ENCODE data around the gene SMIM35.
A peak's percentile ranks its signal among the peaks of the same experiment; 100 is the strongest.

The SMIM35 gene

GRCh38 chr11:118108513-118108912 is 21.8 kb upstream of the SMIM35 start:
- no peak for DNase-seq

- DNase-seq: no peak
These were observed 20.1 kb upstream of the SMIM35 start for GRCh38 chr11:118106789-118107335.

GRCh38 chr11:118105657-118106305 is 19.0 kb upstream of the SMIM35 start:
- DNase-seq: no peak

DNA sequence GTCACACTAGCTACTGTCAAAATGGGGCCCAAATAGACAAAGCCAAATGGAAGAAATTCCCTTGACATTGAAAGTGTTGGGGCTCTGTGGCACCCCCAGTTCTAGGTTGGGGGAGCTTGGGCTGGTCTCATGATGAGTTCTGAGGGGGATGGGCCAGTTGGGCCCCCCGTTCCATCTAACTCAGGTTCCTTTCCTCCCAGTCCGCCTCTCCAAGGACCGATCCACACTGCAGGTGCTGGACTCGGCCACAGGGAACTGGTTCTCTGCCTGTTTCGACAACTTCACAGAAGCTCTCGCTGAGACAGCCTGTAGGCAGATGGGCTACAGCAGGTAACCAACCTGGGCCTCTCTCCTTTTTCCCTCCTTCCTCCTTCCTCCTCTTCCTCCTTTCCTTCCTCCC is 17.7 kb upstream of the SMIM35 start:
- DNase-seq: no peak

DNA sequence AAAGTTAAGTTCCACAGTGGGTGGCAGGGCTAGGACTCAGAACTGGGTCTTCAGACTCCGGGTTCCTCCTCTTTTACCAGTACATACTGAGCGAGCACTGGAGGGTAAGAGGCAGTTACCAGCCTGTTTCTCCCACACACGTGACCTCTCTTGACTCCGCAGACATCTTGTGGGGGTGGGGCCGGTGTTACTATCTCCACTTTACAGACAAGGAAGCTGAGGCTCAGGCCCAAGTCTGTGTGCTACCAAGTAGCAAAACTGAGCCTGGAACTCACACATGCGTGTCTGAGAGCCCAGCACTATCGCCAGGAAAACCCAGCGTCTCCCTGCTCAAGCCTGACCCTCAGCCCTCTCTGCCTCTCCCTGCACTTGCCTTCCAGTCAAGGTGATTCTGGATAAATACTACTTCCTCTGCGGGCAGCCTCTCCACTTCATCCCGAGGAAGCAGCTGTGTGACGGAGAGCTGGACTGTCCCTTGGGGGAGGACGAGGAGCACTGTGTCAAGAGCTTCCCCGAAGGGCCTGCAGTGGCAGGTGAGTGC is 16.0 kb upstream of the SMIM35 start:
- no peak for DNase-seq

DNA sequence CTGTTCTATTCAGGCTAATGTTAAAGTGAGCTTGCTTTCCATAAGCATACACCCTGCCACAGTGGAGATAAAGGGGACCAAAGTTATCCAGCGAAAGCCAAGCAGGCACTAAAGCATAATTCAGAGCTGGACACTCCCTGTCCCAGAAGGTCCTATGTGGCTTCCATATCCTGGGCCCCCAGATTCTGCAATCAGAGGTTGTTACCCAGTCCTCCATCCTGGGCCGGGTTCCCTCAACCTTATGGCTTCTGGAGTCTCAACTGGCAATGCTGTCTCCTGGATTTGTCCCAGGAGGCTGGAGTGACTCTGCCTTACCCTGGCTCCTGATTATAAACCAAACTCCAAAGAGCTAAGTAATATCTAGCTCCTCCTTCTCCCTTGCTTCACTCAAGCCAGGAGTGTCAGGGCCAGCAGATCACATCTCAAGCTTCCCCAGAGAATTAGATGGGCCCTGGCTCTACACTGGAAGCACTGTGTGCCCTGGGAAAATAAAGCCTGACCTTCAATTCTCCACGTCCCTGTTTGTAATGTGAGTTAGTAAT is 14.0 kb upstream of the SMIM35 start:
- no peak for DNase-seq

DNA sequence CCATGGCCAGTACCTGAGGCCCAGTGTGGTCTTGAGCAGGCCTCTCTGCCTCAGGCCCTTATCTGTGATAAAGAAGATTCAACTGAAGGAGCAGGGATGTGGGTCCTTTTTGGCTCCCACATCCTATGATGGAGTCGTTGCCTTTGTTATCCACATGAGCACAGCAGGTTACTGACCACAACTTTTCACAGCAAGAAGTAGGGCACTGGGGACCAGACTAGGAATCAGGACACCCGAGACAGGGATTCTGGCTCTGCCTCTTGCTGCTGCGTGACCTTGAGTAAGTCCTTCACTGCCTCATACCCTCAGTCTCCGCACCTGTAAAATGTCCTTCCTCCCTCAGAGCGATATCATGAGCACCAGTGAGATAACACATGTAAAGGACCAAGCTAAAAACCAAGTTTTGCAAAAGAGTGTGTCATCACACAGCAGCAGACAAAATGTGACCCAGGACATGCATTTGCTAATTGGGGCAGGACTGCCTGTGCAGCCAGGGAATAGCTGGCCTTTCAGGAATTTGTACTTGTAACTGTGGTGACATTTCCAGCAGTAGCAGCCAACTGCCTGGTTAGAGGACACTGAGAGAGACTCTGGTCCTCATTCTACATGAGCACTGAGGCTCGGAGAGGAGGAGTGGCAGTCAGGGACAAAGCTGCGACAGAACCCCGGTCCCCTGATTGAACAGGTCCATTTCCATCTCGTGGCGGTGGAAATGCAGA is 13.2 kb upstream of the SMIM35 start:
- no peak for DNase-seq

DNA sequence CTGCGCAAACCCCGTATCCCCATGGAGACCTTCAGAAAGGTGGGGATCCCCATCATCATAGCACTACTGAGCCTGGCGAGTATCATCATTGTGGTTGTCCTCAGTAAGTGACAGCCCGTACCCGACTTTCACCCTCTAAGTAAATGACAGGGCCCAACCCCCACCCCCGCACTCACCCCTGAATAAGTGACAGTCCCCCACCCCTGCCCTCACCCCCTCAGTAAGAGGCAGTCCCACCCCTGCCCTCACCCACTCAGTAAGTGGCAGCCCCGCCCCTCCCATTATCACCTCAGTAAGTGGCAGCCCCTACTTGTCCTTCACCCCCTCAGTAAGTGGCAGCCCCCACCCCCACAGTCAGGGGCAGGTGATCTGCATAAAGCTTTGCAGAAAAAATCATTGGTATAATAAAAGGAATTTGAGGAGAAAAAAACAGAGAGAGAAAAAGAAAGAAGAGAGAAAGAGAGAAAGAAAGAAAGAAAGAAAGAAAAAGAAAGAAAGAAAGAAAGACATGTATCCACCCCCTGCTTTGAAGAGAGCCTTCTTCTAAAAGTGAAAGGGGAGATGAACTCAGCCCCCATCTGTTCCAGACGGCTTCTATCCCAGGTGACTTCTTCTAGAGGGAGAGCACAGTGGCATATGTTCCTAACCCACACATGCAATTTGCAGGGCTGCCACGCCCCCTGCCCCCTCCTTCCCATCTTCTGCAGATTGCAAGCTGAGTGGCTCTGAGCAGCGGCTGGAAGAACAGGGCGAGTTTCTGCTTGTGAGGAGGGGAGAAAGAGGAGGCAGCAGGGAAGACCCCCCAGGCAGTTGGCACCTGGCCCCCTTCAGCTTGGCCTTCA is 12.5 kb upstream of the SMIM35 start:
- DNase-seq: peak in 1 of 2 experiments; percentile 59

- no peak for DNase-seq
These were observed 9.2 kb upstream of the SMIM35 start for GRCh38 chr11:118095967-118096367.

DNA sequence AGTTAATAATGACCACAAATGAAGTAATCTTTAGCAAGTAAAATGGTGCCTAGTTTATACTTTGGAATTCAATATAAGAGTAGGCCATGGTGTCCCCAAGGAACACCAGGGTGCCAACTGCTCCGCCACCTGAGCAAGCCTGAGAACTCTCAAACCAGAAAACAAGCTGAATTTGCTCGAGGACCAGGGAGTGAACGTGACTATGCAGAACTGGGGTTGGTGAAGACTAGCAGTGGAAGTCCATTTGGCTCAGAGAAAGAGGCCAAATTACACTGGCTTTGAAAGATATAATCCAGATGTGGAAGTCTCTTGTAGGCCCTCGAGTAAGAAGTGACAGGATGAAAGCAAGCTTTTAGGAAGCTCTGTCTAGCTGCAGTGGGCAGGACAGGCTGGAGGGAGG is 8.7 kb upstream of the SMIM35 start:
- no peak for DNase-seq

DNA sequence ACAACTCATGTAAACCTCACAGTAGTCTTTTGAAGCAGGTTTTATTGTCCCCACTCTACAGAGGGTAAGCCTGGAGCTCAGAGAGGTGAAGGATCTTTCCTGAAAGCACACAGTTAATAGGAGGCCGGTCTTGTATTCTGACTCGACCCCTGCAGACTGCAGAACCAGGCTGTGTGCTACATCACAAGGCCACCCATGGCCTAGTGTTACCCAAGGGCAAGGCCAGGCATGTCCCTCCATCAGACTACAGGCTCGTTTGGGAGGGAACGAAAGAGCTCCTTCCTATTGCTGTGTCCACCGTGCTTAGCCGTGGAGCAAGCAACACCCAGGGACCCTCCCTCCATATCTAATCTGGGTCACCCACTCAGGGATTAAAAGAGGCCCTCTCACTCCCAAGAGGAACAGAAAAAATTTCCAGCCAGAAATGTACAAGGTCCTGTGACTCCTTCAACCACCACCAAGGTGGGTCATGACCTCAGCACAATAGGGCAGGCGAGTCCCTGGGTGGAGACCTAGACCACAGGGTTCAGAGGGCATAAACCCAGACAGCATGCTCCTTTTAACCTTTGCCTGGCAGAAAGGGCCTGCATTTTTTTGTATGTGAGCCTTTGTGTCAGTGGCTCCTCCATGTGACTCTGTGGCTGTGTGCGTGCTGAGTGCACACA is 6.3 kb upstream of the SMIM35 start:
- no peak for DNase-seq

- DNase-seq: no peak
These were observed 4.9 kb upstream of the SMIM35 start for GRCh38 chr11:118091690-118092089.

DNA sequence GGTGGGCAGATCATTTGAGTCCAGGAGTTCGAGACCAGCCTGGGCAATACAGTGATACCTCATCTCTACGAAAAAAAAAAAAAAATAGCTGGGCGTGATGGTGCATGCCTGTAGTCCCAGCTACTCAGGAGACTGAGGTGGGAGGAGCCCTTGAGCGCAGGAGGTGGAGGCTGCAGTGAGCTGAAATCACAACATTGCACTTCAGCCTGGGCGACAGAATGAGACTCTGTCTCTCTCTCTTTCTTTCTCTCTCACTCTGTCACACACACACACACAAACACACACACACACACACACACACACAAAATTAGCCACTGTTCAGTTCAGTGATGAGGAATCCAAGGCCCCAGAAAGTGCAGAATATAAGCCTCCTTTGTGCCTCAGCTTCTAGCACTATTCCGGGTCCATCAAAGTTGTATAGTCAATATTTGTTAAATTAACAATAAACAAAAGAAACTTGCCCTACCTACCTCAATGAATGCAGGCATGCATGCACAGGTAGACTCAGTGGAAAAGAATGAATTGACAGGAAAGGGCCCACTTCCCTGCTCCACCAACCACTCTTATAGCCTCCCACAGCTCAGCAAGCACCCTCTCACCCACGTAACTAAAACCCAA is 3.9 kb upstream of the SMIM35 start:
- DNase-seq: no peak

DNA sequence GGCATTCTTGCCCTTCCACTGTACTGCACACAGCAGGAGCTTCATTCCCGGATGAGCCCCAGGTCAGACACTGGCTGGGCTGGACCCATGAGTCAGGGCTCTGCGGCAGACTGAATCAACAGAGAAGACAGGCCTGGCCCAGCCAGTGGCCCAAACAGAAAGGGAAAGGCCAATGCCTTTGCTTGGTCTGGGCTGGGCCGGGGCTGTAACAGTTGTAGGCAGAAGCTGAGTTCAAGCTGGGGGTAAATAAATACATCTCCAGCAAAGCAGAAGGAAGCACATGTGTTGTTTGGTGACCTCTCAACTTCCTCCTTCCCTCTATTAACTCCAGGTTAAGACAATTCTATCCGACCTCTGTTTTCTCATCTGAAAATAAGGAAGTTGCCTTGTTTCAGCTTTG is 1.8 kb upstream of the SMIM35 start:
- DNase-seq: no peak

DNA sequence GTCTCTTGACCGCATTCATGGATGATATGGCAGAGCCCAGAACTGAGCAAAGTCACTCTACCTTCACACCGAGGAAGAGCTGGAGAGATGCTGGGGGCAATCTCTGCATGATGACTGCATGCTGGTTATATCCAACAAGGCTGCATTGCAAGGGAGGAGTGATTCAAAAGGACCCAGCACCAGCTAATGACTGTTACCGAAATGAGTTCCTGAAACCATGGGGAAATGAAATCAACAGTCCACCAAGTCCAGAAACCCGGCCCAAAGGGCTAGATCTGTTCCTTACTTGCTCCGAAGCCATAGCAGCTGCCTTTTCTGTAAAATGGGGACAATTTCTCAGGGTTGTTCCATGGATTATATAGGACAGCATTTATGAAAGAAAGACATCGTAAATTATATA is 1.2 kb upstream of the SMIM35 start:
- no peak for DNase-seq

GRCh38 chr11:118084656-118085055 is 2.1 kb downstream of the SMIM35 start:
- DNase-seq: no peak

DNA sequence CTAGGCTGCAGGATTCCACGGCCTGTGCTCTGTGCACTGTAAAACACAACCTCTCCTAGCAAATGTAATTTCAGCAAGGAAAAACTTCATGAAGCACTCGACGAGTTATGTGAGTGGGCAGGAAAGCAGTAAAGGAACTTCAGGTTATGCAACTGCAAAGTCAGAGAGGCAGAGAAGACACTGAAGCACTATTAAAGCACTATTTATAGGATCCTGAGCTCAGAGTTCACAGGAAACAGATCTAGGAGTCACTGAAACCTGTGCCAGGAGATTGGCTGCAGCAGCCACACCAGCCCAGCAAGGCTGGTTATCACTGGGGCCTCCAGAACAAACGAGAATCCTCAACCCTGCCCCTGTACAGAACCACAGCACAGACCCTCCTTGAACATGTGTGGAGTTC is 2.5 kb downstream of the SMIM35 start:
- no peak for DNase-seq

DNA sequence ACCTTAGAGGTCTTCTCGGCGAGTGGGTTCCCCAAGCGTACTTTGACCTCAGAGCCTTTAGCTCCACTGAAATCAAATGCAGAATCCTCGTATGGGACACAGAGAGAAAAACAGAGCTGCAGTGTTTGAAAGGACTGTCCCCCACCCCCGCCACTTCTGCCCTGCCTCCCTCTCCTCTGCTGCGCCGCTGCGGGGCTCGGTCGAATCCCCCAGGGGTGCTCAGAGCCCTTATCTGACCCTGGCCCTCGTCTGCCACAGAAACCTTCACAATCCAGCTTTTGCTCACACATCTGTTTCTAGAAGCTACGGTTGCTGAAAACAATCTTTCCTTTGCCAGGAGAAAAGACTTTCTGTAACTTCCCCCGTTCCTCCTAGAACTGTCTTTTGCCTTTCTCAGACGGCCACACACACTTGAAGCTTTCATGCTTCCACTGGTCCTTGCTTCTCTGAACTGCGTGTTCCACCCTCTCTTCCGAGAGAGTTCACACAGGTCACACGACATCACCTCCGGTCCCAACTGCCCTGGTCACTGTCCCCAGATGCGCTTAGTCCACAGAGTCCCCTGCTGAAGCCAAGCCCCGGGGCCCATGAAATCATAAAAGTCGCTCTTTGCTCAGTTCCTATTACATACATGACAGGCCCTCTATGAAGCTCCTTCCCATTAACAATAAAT is 3.7 kb downstream of the SMIM35 start:
- no peak for DNase-seq

- DNase-seq: no peak
These were observed 5.4 kb downstream of the SMIM35 start for GRCh38 chr11:118081241-118081958.

GRCh38 chr11:118080296-118080695 is 6.5 kb downstream of the SMIM35 start:
- DNase-seq: no peak

DNA sequence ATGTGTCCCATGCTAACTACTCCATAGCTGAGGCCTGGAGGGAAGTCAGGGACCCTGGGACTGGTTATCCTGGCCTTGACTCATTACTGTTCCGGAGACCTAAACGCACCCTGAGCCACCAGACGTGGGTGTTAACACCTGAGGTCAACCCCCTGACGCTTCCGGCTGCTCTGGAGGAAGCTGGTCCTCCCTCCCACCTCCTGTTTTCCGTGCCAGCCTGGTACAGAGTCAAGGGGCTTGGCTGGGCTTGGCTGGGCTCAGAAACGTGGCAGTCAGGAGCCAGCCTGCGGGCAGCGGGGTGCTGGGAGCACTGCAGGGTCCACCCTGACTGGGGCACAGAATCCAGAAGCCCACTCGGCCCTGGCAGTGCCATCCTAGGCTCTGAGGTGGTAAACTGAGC is 7.3 kb downstream of the SMIM35 start:
- no peak for DNase-seq
